HepG2 (cell line): ENCODE data around the gene RAB3A. TPM values are rescaled to one million over a fixed set of nuclear protein-coding genes. Genes with fewer than 3 reads are reported as not detected.

Experiments
- CAMTA2 ChIP-seq: sonication (generic); formaldehyde crosslinking; IDR thresholded peaks from 2 replicates; pipeline ENCODE4 v1.4.0; 2020; ENCODE audit warnings: mild to moderate bottlenecking, missing genetic modification reagents, borderline replicate concordance
- CBX1 ChIP-seq: IDR thresholded peaks from one replicate; pipeline ENCODE4 v1.6.1; 2016; ENCODE audit warnings: antibody characterized with exemption, low read depth
- CREB1 ChIP-seq, 2 experiments: fragments of 450-650 bp in 1 of 2; IDR thresholded peaks; 2 replicates each; pipeline ENCODE4 v1.6.1; 2016 to 2017; ENCODE audit warnings: control low read depth in 1 of 2, mild to moderate bottlenecking in 1 of 2, missing compliant biosample characterization in 1 of 2, missing genetic modification characterization in 1 of 2
- CREB3 ChIP-seq: sonication (generic); formaldehyde crosslinking; IDR thresholded peaks from 2 replicates; pipeline ENCODE4 v1.5.0; 2020; ENCODE audit warnings: missing genetic modification reagents
- ELF1 ChIP-seq: sonication (generic); formaldehyde crosslinking; IDR thresholded peaks from 2 replicates; pipeline ENCODE4 v1.4.0; 2020; ENCODE audit warnings: missing genetic modification reagents
- ELF3 ChIP-seq: IDR thresholded peaks from 2 replicates; pipeline ENCODE4 v1.6.1; 2016; ENCODE audit warnings: missing genetic modification reagents, missing compliant biosample characterization
- HOXA3 ChIP-seq: sonication (generic); formaldehyde crosslinking; IDR thresholded peaks from 2 replicates; pipeline ENCODE4 v1.5.0; 2020; ENCODE audit warnings: missing genetic modification reagents
- MXI1 ChIP-seq: IDR thresholded peaks from 3 replicates; pipeline ENCODE4 v1.6.1; 2012; ENCODE audit warnings: low read depth, low read length, inconsistent platforms, borderline replicate concordance
- RXRB ChIP-seq: IDR thresholded peaks from 2 replicates; pipeline ENCODE4 v1.6.1; 2016; ENCODE audit warnings: borderline replicate concordance, missing genetic modification reagents, missing compliant biosample characterization
- SAP130 ChIP-seq: IDR thresholded peaks from 2 replicates; pipeline ENCODE4 v1.6.1; 2016; ENCODE audit warnings: low read depth
- SMAD3 ChIP-seq: sonication (generic); formaldehyde crosslinking; IDR thresholded peaks from 2 replicates; pipeline ENCODE4 v1.4.0; 2020; ENCODE audit warnings: missing genetic modification reagents
- SMARCE1 ChIP-seq: fragments of 450-650 bp; IDR thresholded peaks from 2 replicates; pipeline ENCODE4 v1.6.1; 2017; ENCODE audit warnings: borderline replicate concordance
- SP1 ChIP-seq, 2 experiments: fragments of 450-650 bp in 1 of 2; sonication (generic) in 1 of 2; formaldehyde crosslinking in 1 of 2; IDR thresholded peaks; 2 replicates each; pipeline versions ENCODE4 v1.4.0 to v1.6.1; 2016 to 2020; ENCODE audit warnings: missing genetic modification reagents in 1 of 2
- ZFX ChIP-seq: sonication (generic); formaldehyde crosslinking; IDR thresholded peaks from 2 replicates; pipeline ENCODE4 v1.4.0; 2020; ENCODE audit warnings: mild to moderate bottlenecking, low read depth, missing genetic modification reagents, moderate library complexity
- ZNF101 ChIP-seq: sonication (generic); formaldehyde crosslinking; IDR thresholded peaks from 2 replicates; pipeline ENCODE4 v1.4.0; 2020; ENCODE audit warnings: mild to moderate bottlenecking, low read depth, missing genetic modification reagents, borderline replicate concordance
- ZNF235 ChIP-seq: sonication (generic); formaldehyde crosslinking; IDR thresholded peaks from 2 replicates; pipeline ENCODE4 v1.8.1; 2023; ENCODE audit warnings: mild to moderate bottlenecking, missing genetic modification reagents, borderline replicate concordance
- ZNF251 ChIP-seq: sonication (generic); formaldehyde crosslinking; IDR thresholded peaks from 2 replicates; pipeline ENCODE4 v1.9.0; 2021; ENCODE audit warnings: mild to moderate bottlenecking, missing genetic modification reagents
- ZNF317 ChIP-seq: sonication (generic); formaldehyde crosslinking; IDR thresholded peaks from 2 replicates; pipeline ENCODE4 v1.5.0; 2020; ENCODE audit warnings: mild to moderate bottlenecking, missing genetic modification reagents
- ZNF501 ChIP-seq: sonication (generic); formaldehyde crosslinking; IDR thresholded peaks from 2 replicates; pipeline ENCODE4 v1.5.1; 2020; ENCODE audit warnings: mild to moderate bottlenecking, moderate library complexity, missing genetic modification reagents
- ZNF615 ChIP-seq: sonication (generic); formaldehyde crosslinking; IDR thresholded peaks from 2 replicates; pipeline ENCODE4 v1.5.0; 2020; ENCODE audit warnings: mild to moderate bottlenecking, missing genetic modification reagents, borderline replicate concordance
- ZNF629 ChIP-seq: sonication (generic); formaldehyde crosslinking; conservative IDR thresholded peaks from 2 replicates; pipeline ENCODE4 v1.5.0; 2020; ENCODE audit warnings: missing genetic modification reagents
- ZNF891 ChIP-seq: sonication (generic); formaldehyde crosslinking; IDR thresholded peaks from 2 replicates; pipeline ENCODE4 v1.5.0; 2020; ENCODE audit warnings: mild to moderate bottlenecking, missing genetic modification reagents
- ZSCAN29 ChIP-seq: sonication (generic); formaldehyde crosslinking; conservative IDR thresholded peaks from 2 replicates; pipeline ENCODE4 v1.4.0; 2020; ENCODE audit warnings: mild to moderate bottlenecking, missing genetic modification reagents
- ZZZ3 ChIP-seq: sonication (generic); formaldehyde crosslinking; IDR thresholded peaks from 2 replicates; pipeline ENCODE4 v1.4.0; 2020; ENCODE audit warnings: missing genetic modification reagents, mild to moderate bottlenecking, borderline replicate concordance
- polyA plus RNA-seq, 8 experiments: library from polyadenylated mRNA; depleted of rRNA in 3 of 8; stranded (reverse) in 7 of 8; unstranded in 1 of 8; fragments of >200 nt; fragmentation: Illumina TruSeq in 4 of 8; extraction: Trizol in 4 of 8; gene quantifications; 2 replicates each; pipeline versions ENCODE4 v1.2.1 to v1.2.3, GENCODE V29; 2011 to 2016; ENCODE audit warnings: low read depth in 4 of 8, missing spikeins in 1 of 8, mixed read lengths in 1 of 8; ENCODE audit not compliant: insufficient read depth in 1 of 8
- total RNA-seq, 5 experiments: library from RNA; depleted of rRNA; stranded (reverse); fragments of >200 nt; fragmentation: Illumina TruSeq; extraction: Trizol; gene quantifications; 2 replicates each; pipeline ENCODE4 v1.2.3, GENCODE V29; 2016; ENCODE audit warnings: low read depth in 1 of 5
- TF ChIP-seq, protein P1 (sequence below): sonication (generic); formaldehyde crosslinking; IDR thresholded peaks from 2 replicates; pipeline ENCODE4 v1.4.0; 2020; ENCODE audit warnings: mild to moderate bottlenecking, missing genetic modification reagents

Gene RAB3A
- total and polyA plus RNA-seq, 2 of the 13 experiments (the other 11 are each of a cell fraction or from before 2014, with no cell fraction given): 0.58 to 0.98 TPM

GRCh38 chr19:18224525-18225354 is 20.9 kb upstream of the RAB3A start (continued):
- TF ChIP-seq ZNF891: peak; percentile 46
- TF ChIP-seq RXRB (CRISPR knock-in tag): 0 out of 2 replicates have a peak, but pooled peaks have one; percentile 0
- peak; percentile 8; the same call in 1 of the 2 replicates for TF ChIP-seq ZFX (CRISPR knock-in tag)
- TF ChIP-seq ZNF615: no peak
- peak; percentile 71 for TF ChIP-seq CREB1 (IDR thresholded peaks at IDR 0.05)
- no peak for TF ChIP-seq CREB1 (CRISPR knock-in tag; IDR thresholded peaks at IDR 0.05)
- peak; percentile 10; the same call in 1 of the 2 replicates for TF ChIP-seq HOXA3 (CRISPR knock-in tag)
- TF ChIP-seq, protein P1, sequence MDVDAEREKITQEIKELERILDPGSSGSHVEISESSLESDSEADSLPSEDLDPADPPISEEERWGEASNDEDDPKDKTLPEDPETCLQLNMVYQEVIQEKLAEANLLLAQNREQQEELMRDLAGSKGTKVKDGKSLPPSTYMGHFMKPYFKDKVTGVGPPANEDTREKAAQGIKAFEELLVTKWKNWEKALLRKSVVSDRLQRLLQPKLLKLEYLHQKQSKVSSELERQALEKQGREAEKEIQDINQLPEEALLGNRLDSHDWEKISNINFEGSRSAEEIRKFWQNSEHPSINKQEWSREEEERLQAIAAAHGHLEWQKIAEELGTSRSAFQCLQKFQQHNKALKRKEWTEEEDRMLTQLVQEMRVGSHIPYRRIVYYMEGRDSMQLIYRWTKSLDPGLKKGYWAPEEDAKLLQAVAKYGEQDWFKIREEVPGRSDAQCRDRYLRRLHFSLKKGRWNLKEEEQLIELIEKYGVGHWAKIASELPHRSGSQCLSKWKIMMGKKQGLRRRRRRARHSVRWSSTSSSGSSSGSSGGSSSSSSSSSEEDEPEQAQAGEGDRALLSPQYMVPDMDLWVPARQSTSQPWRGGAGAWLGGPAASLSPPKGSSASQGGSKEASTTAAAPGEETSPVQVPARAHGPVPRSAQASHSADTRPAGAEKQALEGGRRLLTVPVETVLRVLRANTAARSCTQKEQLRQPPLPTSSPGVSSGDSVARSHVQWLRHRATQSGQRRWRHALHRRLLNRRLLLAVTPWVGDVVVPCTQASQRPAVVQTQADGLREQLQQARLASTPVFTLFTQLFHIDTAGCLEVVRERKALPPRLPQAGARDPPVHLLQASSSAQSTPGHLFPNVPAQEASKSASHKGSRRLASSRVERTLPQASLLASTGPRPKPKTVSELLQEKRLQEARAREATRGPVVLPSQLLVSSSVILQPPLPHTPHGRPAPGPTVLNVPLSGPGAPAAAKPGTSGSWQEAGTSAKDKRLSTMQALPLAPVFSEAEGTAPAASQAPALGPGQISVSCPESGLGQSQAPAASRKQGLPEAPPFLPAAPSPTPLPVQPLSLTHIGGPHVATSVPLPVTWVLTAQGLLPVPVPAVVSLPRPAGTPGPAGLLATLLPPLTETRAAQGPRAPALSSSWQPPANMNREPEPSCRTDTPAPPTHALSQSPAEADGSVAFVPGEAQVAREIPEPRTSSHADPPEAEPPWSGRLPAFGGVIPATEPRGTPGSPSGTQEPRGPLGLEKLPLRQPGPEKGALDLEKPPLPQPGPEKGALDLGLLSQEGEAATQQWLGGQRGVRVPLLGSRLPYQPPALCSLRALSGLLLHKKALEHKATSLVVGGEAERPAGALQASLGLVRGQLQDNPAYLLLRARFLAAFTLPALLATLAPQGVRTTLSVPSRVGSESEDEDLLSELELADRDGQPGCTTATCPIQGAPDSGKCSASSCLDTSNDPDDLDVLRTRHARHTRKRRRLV (CRISPR knock-in tag): 0 out of 2 replicates have a peak, but pooled peaks have one; percentile 36
- TF ChIP-seq SAP130 (CRISPR knock-in tag): peak; percentile 24; the same call in 1 of the 2 replicates
- TF ChIP-seq ZNF629 (CRISPR knock-in tag): peak; percentile 60
- no peak for TF ChIP-seq SMARCE1
- TF ChIP-seq SP1 (IDR thresholded peaks at IDR 0.05): no peak
- peak; percentile 56; the same call in 1 of the 2 replicates for TF ChIP-seq SP1 (CRISPR knock-in tag; IDR thresholded peaks at IDR 0.05)
- TF ChIP-seq ZNF101 (CRISPR knock-in tag): no peak
- TF ChIP-seq SMAD3: 0 out of 2 replicates have a peak, but pooled peaks have one; percentile 9
- 0 out of 2 replicates have a peak, but pooled peaks have one; percentile 10 for TF ChIP-seq ZNF501
- TF ChIP-seq ZZZ3 (CRISPR knock-in tag): peak; percentile 87; the same call in 1 of the 2 replicates
- peak; percentile 42 for TF ChIP-seq CBX1
- TF ChIP-seq ELF3 (CRISPR knock-in tag): no peak
- TF ChIP-seq ELF1 (CRISPR knock-in tag): no peak
- TF ChIP-seq ZNF317 (CRISPR knock-in tag): 0 out of 2 replicates have a peak, but pooled peaks have one; percentile 10
- no peak for TF ChIP-seq MXI1
- 0 out of 2 replicates have a peak, but pooled peaks have one; percentile 28 for TF ChIP-seq ZNF235 (CRISPR knock-in tag)
- TF ChIP-seq CAMTA2 (CRISPR knock-in tag): 0 out of 2 replicates have a peak, but pooled peaks have one; percentile 9
- no peak for TF ChIP-seq CREB3 (CRISPR knock-in tag)
- no peak for TF ChIP-seq ZNF251 (CRISPR knock-in tag)
- TF ChIP-seq ZSCAN29 (CRISPR knock-in tag): 0 out of 2 replicates have a peak, but pooled peaks have one; percentile 2
